Ishikawa (cell line): ENCODE results near the gene SLC2A10.

Experiments used
- CREB1 ChIP-seq: IDR thresholded peaks from 2 replicates; pipeline ENCODE4 v1.6.1; 2012; ENCODE audit warnings: low read depth
- EGR1 ChIP-seq: IDR thresholded peaks from 2 replicates; pipeline ENCODE4 v1.6.1; 2012

GRCh38 chr20:46681032-46681854, 28.2 kb upstream of the SLC2A10 start:
- no peak for TF ChIP-seq EGR1
- TF ChIP-seq CREB1: no peak
